SK-N-SH (cell line): ENCODE measurements around the gene HOXB5. TPM values are rescaled to one million over a fixed set of nuclear protein-coding genes. Genes with fewer than 3 reads are reported as not detected.

Experiments
- CTCF ChIA-PET: fragments of 300-600, 350-600 bp; formaldehyde crosslinking; extraction: SDS; loops from one replicate; lab custom pipeline; 2021; lab: Yijun Ruan, JAX
- POLR2A ChIA-PET: fragments of 350-600 bp; sonication (Branson Sonifier 250); formaldehyde crosslinking; extraction: SDS; loops from one replicate; lab custom pipeline; 2020; ENCODE audit warnings: antibody characterized with exemption, inconsistent platforms; lab: Yijun Ruan, JAX
- DNase-seq: peaks from one replicate; pipeline ENCODE4 v3.0.0; 2012
- H2AFZ ChIP-seq: fragments of 200-600 bp; sonication (generic); 2 replicates; pipeline ENCODE4 v1.8.1; 2016; ENCODE audit warnings: antibody characterized with exemption, mild to moderate bottlenecking, low read depth
- H3F3A ChIP-seq: fragments of 200-600 bp; sonication (generic); replicated peaks from 2 replicates; pipeline ENCODE3; 2016; ENCODE audit warnings: antibody characterized with exemption, mild to moderate bottlenecking; ENCODE audit not compliant: insufficient read depth
- H3K27ac ChIP-seq, 2 experiments: fragments of 200-500 bp in 1 of 2; fragments of 200-600 bp in 1 of 2; sonication (Bioruptor generic) in 1 of 2; sonication (generic), shearing (Covaris generic) in 1 of 2; 2 replicates each; pipeline versions ENCODE4 v1.5.1 to v1.6.1; 2014 to 2016; ENCODE audit warnings: low read depth in 2 of 2, inconsistent platforms in 1 of 2, low read length in 1 of 2, mild to moderate bottlenecking in 1 of 2, mixed read lengths in 1 of 2
- H3K27me3 ChIP-seq: fragments of 200-600 bp; sonication (generic), shearing (Covaris generic); 2 replicates; pipeline ENCODE4 v1.6.1; 2016; ENCODE audit warnings: mixed run types; ENCODE audit not compliant: insufficient read depth
- H3K36me3 ChIP-seq, 2 experiments: fragments of 200-500 bp in 1 of 2; fragments of 200-600 bp in 1 of 2; sonication (Bioruptor generic) in 1 of 2; sonication (generic) in 1 of 2; replicated peaks in 1 of 2; 2 replicates each; pipeline versions ENCODE3 to v1.5.1; 2014 to 2016; ENCODE audit warnings: low read length in 1 of 2, mild to moderate bottlenecking in 1 of 2; ENCODE audit not compliant: insufficient read depth in 2 of 2, control insufficient read depth in 1 of 2
- H3K4me1 ChIP-seq, 2 experiments: fragments of 200-500 bp in 1 of 2; fragments of 200-600 bp in 1 of 2; sonication (Bioruptor generic) in 1 of 2; sonication (generic), shearing (Covaris generic) in 1 of 2; 2 replicates each; pipeline versions ENCODE4 v1.5.1 to v1.6.1; 2014 to 2016; ENCODE audit warnings: low read depth in 1 of 2, low read length in 1 of 2, mixed run types in 1 of 2; ENCODE audit not compliant: insufficient read depth in 2 of 2, control insufficient read depth in 1 of 2
- H3K4me2 ChIP-seq: fragments of 200-600 bp; sonication (generic), shearing (Covaris generic); 2 replicates; pipeline ENCODE4 v1.6.1; 2017; ENCODE audit warnings: mixed run types
- H3K4me3 ChIP-seq, 2 experiments: fragments of 200-500 bp in 1 of 2; fragments of 200-600 bp in 1 of 2; sonication (Bioruptor generic) in 1 of 2; sonication (generic), shearing (Covaris generic) in 1 of 2; 2 replicates each; pipeline versions ENCODE4 v1.5.1 to v1.8.1; 2014 to 2016; ENCODE audit warnings: low read depth in 2 of 2, inconsistent platforms in 1 of 2, low read length in 1 of 2, mild to moderate bottlenecking in 1 of 2, mixed read lengths in 1 of 2, moderate library complexity in 1 of 2
- H3K79me2 ChIP-seq: fragments of 200-600 bp; sonication (generic); 2 replicates; pipeline ENCODE4 v1.8.1; 2017; ENCODE audit warnings: mild to moderate bottlenecking; ENCODE audit not compliant: insufficient read depth
- H3K9ac ChIP-seq: fragments of 200-600 bp; sonication (generic); 2 replicates; pipeline ENCODE4 v1.6.1; 2017; ENCODE audit warnings: mixed run types
- H3K9me2 ChIP-seq: fragments of 200-600 bp; sonication (generic); 2 replicates; pipeline ENCODE4 v1.6.1; 2017; ENCODE audit warnings: mixed run types
- H3K9me3 ChIP-seq: fragments of 200-600 bp; sonication (generic); 2 replicates; pipeline ENCODE4 v1.6.1; 2017; ENCODE audit warnings: mixed run types, mild to moderate bottlenecking, moderate library complexity
- H4K20me1 ChIP-seq: fragments of 200-600 bp; sonication (generic); 2 replicates; pipeline ENCODE4 v1.6.1; 2017; ENCODE audit warnings: mild to moderate bottlenecking, mixed run types; ENCODE audit not compliant: insufficient read depth
- ELF1 ChIP-seq: IDR thresholded peaks from 2 replicates; pipeline ENCODE4 v1.4.0; 2012
- EP300 ChIP-seq, 2 experiments: IDR thresholded peaks; 2 replicates each; pipeline versions ENCODE4 v1.4.0 to v1.6.1; 2012; ENCODE audit warnings: borderline replicate concordance in 1 of 2, low read depth in 1 of 2, low read length in 1 of 2
- FOSL2 ChIP-seq: IDR thresholded peaks from 2 replicates; pipeline ENCODE4 v1.4.0; 2012; ENCODE audit warnings: low read depth, mild to moderate bottlenecking, moderate library complexity, borderline replicate concordance
- FOXJ3 ChIP-seq: sonication (generic); formaldehyde crosslinking; IDR thresholded peaks from 2 replicates; pipeline ENCODE4 v1.5.1; 2020; ENCODE audit warnings: mild to moderate bottlenecking, missing genetic modification reagents
- FOXM1 ChIP-seq: IDR thresholded peaks from 2 replicates; pipeline ENCODE4 v1.4.0; 2012; ENCODE audit warnings: low read depth, mild to moderate bottlenecking
- GABPA ChIP-seq: IDR thresholded peaks from 2 replicates; pipeline ENCODE4 v1.4.0; 2012; ENCODE audit warnings: low read depth, mild to moderate bottlenecking
- MXI1 ChIP-seq: IDR thresholded peaks from 2 replicates; pipeline ENCODE4 v1.6.1; 2012; ENCODE audit warnings: mild to moderate bottlenecking, low read depth, low read length, improper control_type of control experiment
- NFIC ChIP-seq: IDR thresholded peaks from 2 replicates; pipeline ENCODE4 v1.4.0; 2012; ENCODE audit warnings: borderline replicate concordance
- NRF1 ChIP-seq: IDR thresholded peaks from 2 replicates; pipeline ENCODE4 v1.6.1; 2012; ENCODE audit warnings: low read depth, mild to moderate bottlenecking, low read length
- RXRA ChIP-seq: IDR thresholded peaks from 2 replicates; pipeline ENCODE4 v1.4.0; 2012; ENCODE audit warnings: low read depth, mild to moderate bottlenecking, borderline replicate concordance
- TEAD4 ChIP-seq: IDR thresholded peaks from 2 replicates; pipeline ENCODE4 v1.4.0; 2012; ENCODE audit warnings: mild to moderate bottlenecking, borderline replicate concordance; ENCODE audit not compliant: insufficient read depth
- WGBS: methylation state at CpG from one replicate; pipeline ENCODE4 v1.1.6; 2017; ENCODE audit warnings: low lambda C conversion rate; 5-methylcytosine and 5-hydroxymethylcytosine counted together
- polyA plus RNA-seq, 3 experiments: library from polyadenylated mRNA; depleted of rRNA; stranded (reverse); fragments of >200 nt; gene quantifications; 2 replicates each; pipeline ENCODE4 v1.2.3, GENCODE V29; 2012
- TF ChIP-seq, protein P1 (sequence below): IDR thresholded peaks from 2 replicates; pipeline ENCODE4 v1.4.0; 2012; ENCODE audit warnings: low read depth, borderline replicate concordance
- TF ChIP-seq, protein P2 (sequence below): fragments of 150-350 bp; IDR thresholded peaks from 2 replicates; pipeline ENCODE4 v1.6.1; 2017; ENCODE audit warnings: antibody characterized with exemption, low read length, low read depth, borderline replicate concordance
- TF ChIP-seq, protein P3 (sequence below): fragments of 200-600 bp; sonication (generic); IDR thresholded peaks from 2 replicates; pipeline ENCODE4 v1.6.1; 2017; ENCODE audit warnings: antibody characterized with exemption, mild to moderate bottlenecking, moderate library complexity
- TF ChIP-seq, protein P4 (sequence below): fragments of 150-350 bp; IDR thresholded peaks from 2 replicates; pipeline ENCODE4 v1.6.1; 2016; ENCODE audit warnings: mild to moderate bottlenecking, low read depth, low read length

HOXB5 gene
- polyA plus RNA-seq, 1 of the 3 experiments (the other 2 are of a cell fraction) = not detected

DNA sequence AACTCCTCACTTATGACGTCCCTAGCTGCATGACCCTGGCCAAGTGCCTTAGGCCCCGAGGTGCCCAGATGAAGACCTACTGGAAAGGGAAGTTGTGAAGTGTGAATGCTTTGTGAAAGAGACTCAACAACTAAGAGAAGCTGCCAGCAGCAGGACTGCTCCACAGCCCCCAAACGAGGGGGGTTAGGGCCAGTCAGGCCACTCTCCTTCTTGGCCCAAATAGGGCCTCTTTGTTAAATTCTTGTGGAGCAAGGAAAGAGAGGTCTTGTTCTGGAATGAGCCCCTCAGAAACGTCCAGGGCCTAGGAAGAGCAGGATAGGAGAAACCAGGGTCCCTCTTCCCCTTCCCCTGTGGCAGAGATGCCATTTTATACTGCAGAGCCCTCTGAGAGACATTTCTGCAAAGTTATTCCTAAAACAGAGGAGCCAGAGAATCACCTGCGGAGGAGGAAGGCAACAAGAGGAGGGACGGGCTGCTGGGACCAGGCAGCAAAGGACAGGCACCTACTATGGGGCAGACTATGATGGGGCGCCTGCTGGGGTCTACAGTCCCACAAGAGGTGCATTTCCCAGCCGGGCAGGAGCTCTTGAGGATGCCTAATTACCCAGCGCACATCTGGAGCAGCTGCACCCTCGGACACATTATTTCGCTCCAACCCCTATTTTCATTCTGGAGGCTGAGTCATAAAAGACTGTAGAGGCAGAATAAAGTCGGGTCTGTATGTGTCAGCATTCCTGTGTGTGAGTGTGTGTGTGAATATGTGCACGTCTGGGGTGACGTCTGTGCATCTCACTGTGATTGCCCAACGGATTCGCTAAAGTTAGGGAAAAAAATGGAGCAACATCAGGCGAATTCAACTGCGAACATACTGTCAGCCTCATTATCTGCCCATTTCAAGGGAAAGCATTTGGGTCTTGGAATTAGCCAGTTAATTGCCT lies 44.0 kb upstream of the HOXB5 start:
- POLR2A ChIA-PET = no interaction called here
- H3K4me1 ChIP-seq = no peaks in the 10 kb centered on the region
- no peak overlapping the region for H3K9ac ChIP-seq
- H3K4me3 ChIP-seq = no peak overlapping the region
- no peaks in the 10 kb centered on the region for H3F3A ChIP-seq
- no peaks in the 10 kb centered on the region for H3K79me2 ChIP-seq
- DNase-seq = no peak
- H3K4me2 ChIP-seq = no peak overlapping the region
- no peaks in the 10 kb centered on the region for H3K36me3 ChIP-seq
- H3K27ac ChIP-seq = no peak overlapping the region
- WGBS = 11% methylated on average over 18 of the region's 18 CpGs
- no peak overlapping the region for H2AFZ ChIP-seq
- peaks cover 100% of the 10 kb centered on the region for H3K27me3 ChIP-seq
- H3K9me2 ChIP-seq = no peaks in the 10 kb centered on the region
- H3K9me3 ChIP-seq = no peaks in the 10 kb centered on the region
- no peaks in the 10 kb centered on the region for H4K20me1 ChIP-seq
- no peak for TF ChIP-seq ELF1
- TF ChIP-seq, protein P1, sequence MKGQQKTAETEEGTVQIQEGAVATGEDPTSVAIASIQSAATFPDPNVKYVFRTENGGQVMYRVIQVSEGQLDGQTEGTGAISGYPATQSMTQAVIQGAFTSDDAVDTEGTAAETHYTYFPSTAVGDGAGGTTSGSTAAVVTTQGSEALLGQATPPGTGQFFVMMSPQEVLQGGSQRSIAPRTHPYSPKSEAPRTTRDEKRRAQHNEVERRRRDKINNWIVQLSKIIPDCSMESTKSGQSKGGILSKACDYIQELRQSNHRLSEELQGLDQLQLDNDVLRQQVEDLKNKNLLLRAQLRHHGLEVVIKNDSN = no peak
- TF ChIP-seq FOXM1 = no peak
- TF ChIP-seq, protein P2, sequence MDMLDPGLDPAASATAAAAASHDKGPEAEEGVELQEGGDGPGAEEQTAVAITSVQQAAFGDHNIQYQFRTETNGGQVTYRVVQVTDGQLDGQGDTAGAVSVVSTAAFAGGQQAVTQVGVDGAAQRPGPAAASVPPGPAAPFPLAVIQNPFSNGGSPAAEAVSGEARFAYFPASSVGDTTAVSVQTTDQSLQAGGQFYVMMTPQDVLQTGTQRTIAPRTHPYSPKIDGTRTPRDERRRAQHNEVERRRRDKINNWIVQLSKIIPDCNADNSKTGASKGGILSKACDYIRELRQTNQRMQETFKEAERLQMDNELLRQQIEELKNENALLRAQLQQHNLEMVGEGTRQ = no peak
- no peak for TF ChIP-seq FOXJ3 (CRISPR knock-in tag)
- TF ChIP-seq NRF1 = no peak
- TF ChIP-seq MXI1 = no peak
- no peak for TF ChIP-seq EP300 (IDR thresholded peaks at IDR 0.05; ENCODE audit: borderline replicate concordance in 1 of 2, low read depth in 1 of 2, low read length in 1 of 2)
- TF ChIP-seq, protein P3, sequence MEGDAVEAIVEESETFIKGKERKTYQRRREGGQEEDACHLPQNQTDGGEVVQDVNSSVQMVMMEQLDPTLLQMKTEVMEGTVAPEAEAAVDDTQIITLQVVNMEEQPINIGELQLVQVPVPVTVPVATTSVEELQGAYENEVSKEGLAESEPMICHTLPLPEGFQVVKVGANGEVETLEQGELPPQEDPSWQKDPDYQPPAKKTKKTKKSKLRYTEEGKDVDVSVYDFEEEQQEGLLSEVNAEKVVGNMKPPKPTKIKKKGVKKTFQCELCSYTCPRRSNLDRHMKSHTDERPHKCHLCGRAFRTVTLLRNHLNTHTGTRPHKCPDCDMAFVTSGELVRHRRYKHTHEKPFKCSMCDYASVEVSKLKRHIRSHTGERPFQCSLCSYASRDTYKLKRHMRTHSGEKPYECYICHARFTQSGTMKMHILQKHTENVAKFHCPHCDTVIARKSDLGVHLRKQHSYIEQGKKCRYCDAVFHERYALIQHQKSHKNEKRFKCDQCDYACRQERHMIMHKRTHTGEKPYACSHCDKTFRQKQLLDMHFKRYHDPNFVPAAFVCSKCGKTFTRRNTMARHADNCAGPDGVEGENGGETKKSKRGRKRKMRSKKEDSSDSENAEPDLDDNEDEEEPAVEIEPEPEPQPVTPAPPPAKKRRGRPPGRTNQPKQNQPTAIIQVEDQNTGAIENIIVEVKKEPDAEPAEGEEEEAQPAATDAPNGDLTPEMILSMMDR = no peak
- no peak for TF ChIP-seq NFIC
- no peak for TF ChIP-seq GABPA
- TF ChIP-seq RXRA = no peak
- TF ChIP-seq FOSL2 = no peak
- TF ChIP-seq TEAD4 = no peak
- TF ChIP-seq, protein P4, sequence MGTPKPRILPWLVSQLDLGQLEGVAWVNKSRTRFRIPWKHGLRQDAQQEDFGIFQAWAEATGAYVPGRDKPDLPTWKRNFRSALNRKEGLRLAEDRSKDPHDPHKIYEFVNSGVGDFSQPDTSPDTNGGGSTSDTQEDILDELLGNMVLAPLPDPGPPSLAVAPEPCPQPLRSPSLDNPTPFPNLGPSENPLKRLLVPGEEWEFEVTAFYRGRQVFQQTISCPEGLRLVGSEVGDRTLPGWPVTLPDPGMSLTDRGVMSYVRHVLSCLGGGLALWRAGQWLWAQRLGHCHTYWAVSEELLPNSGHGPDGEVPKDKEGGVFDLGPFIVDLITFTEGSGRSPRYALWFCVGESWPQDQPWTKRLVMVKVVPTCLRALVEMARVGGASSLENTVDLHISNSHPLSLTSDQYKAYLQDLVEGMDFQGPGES = no peak
- TF ChIP-seq, all 33 proteins: peak for 0
- CTCF ChIA-PET = interaction anchor here (0.8 to 4.6 kb wide), 23 partner anchors 7 to 653 kb away, joined by 3 to 50 read pairs (median 5); partner anchors contain the start of gene HOXB9
